SU-DHL-6 (cell line): Measurements from ENCODE around the gene IFT43.

Experiments
- H2AFZ ChIP-seq: fragments of 200-600 bp; sonication (generic); 2 replicates; pipeline ENCODE4 v1.6.1; 2014; ENCODE audit warnings: low read depth, mild to moderate bottlenecking, moderate library complexity, mixed read lengths, antibody characterized with exemption, low read length; ENCODE audit not compliant: severe bottlenecking
- H3F3A ChIP-seq: fragments of 200-600 bp; shearing (Covaris generic); 2 replicates; pipeline ENCODE4 v1.6.0; 2016; ENCODE audit warnings: antibody characterized with exemption, mild to moderate bottlenecking; ENCODE audit not compliant: insufficient read depth
- H3K27ac ChIP-seq: fragments of 200-600 bp; sonication (generic); 2 replicates; pipeline ENCODE4 v1.5.1; 2016; ENCODE audit warnings: low read depth, mild to moderate bottlenecking, low read length, moderate library complexity, mixed read lengths
- H3K27me3 ChIP-seq: fragments of 200-600 bp; sonication (generic), shearing (Covaris generic); 2 replicates; pipeline ENCODE4 v1.6.0; 2014; ENCODE audit warnings: mild to moderate bottlenecking, low read length
- H3K36me3 ChIP-seq: fragments of 200-600 bp; sonication (generic); 2 replicates; pipeline ENCODE4 v1.6.1; 2014; ENCODE audit warnings: mild to moderate bottlenecking, low read length, mixed read lengths
- H3K4me2 ChIP-seq: fragments of 300-600, 200-600 bp; shearing (Covaris generic), sonication (generic); 2 replicates; pipeline ENCODE4 v1.6.0; 2014; ENCODE audit warnings: low read length, low read depth, mild to moderate bottlenecking; ENCODE audit not compliant: poor library complexity, severe bottlenecking
- H3K4me3 ChIP-seq: fragments of 200-600 bp; sonication (generic); 2 replicates; pipeline ENCODE4 v1.5.1; 2014; ENCODE audit warnings: antibody characterized with exemption, low read length, mild to moderate bottlenecking, mixed read lengths; ENCODE audit not compliant: insufficient read depth, poor library complexity, severe bottlenecking
- H3K79me2 ChIP-seq: fragments of 200-600 bp; sonication (generic); 2 replicates; pipeline ENCODE4 v1.6.1; 2014; ENCODE audit warnings: mild to moderate bottlenecking, low read length, moderate library complexity; ENCODE audit not compliant: insufficient read depth
- H3K9ac ChIP-seq: fragments of 200-600 bp; sonication (generic); 2 replicates; pipeline ENCODE4 v1.7.0; 2014; ENCODE audit warnings: mild to moderate bottlenecking, low read length
- H3K9me2 ChIP-seq: fragments of 200-600 bp; sonication (generic); replicated peaks from 2 replicates; pipeline ENCODE4 v1.6.1; 2014; ENCODE audit warnings: low read length; ENCODE audit not compliant: insufficient read depth
- H3K9me3 ChIP-seq: fragments of 200-600 bp; sonication (generic); 2 replicates; pipeline ENCODE4 v1.6.1; 2014; ENCODE audit warnings: low read length, mixed read lengths; ENCODE audit not compliant: insufficient read depth
- H4K20me1 ChIP-seq: fragments of 200-600 bp; sonication (generic); 2 replicates; pipeline ENCODE4 v1.6.1; 2014; ENCODE audit warnings: low read depth, mild to moderate bottlenecking, antibody characterized with exemption, low read length, moderate library complexity, mixed read lengths
- CTCF ChIP-seq: fragments of 200-600 bp; sonication (generic); IDR thresholded peaks from one replicate; pipeline ENCODE4 v1.5.1; 2017; ENCODE audit warnings: antibody characterized with exemption, mild to moderate bottlenecking, low read length, moderate library complexity; ENCODE audit not compliant: insufficient read depth, poor library complexity, severe bottlenecking
- EZH2phosphoT487 ChIP-seq: fragments of 200-600 bp; sonication (generic), shearing (Covaris generic); conservative IDR thresholded peaks from 2 replicates; pipeline ENCODE4 v1.6.1; 2018; ENCODE audit warnings: mild to moderate bottlenecking, antibody characterized with exemption, low read length, moderate library complexity, mixed read lengths

Gene IFT43

DNA sequence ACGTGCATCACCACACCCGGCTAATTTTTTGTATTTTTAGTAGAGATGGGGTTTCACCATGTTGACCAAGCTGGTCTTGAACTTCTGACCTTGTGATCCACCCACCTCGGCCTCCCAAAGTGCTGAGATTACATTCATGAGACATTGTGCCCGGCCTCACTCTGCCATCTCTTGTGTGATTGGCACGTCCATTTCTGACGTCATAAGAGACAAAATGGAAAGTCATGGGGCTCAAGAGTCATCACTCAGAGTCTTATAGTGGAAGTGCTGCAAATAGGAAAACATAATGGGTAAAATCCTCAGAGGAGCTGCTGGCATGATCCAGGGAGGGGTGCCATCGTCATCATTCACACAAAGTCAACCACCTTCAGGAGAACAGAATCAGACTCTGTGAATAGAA is 112.0 kb downstream of the IFT43 start:
- no peak overlapping the region for H3K4me3 ChIP-seq
- H3K4me2 ChIP-seq, result no peak overlapping the region
- H3K27me3 ChIP-seq, result no peaks in the 10 kb centered on the region
- H3K79me2 ChIP-seq, result no peaks in the 10 kb centered on the region
- H3F3A ChIP-seq, result no peaks in the 10 kb centered on the region
- H4K20me1 ChIP-seq, result no peaks in the 10 kb centered on the region
- H3K9ac ChIP-seq, result no peak overlapping the region
- H2AFZ ChIP-seq, result no peak overlapping the region
- no peak overlapping the region for H3K27ac ChIP-seq
- no peaks in the 10 kb centered on the region for H3K9me3 ChIP-seq
- TF ChIP-seq EZH2phosphoT487 (no peak), CTCF (no peak)
- no peaks in the 10 kb centered on the region for H3K36me3 ChIP-seq
- no peaks in the 10 kb centered on the region for H3K9me2 ChIP-seq

- H3K36me3 ChIP-seq, result no peaks in the 10 kb centered on the region
- H3F3A ChIP-seq, result no peaks in the 10 kb centered on the region
- no peak for TF ChIP-seq EZH2phosphoT487
- TF ChIP-seq CTCF, result no peak
- H3K79me2 ChIP-seq, result no peaks in the 10 kb centered on the region
- H2AFZ ChIP-seq, result no peak overlapping the region
- H4K20me1 ChIP-seq, result no peaks in the 10 kb centered on the region
- no peaks in the 10 kb centered on the region for H3K9me2 ChIP-seq
- H3K4me2 ChIP-seq, result no peak overlapping the region
- no peaks in the 10 kb centered on the region for H3K27me3 ChIP-seq
- no peak overlapping the region for H3K9ac ChIP-seq
- no peak overlapping the region for H3K27ac ChIP-seq
- no peak overlapping the region for H3K4me3 ChIP-seq
- H3K9me3 ChIP-seq, result no peaks in the 10 kb centered on the region
Measured at GRCh38 chr14:76098047-76098446, 112.5 kb downstream of the IFT43 start.

DNA sequence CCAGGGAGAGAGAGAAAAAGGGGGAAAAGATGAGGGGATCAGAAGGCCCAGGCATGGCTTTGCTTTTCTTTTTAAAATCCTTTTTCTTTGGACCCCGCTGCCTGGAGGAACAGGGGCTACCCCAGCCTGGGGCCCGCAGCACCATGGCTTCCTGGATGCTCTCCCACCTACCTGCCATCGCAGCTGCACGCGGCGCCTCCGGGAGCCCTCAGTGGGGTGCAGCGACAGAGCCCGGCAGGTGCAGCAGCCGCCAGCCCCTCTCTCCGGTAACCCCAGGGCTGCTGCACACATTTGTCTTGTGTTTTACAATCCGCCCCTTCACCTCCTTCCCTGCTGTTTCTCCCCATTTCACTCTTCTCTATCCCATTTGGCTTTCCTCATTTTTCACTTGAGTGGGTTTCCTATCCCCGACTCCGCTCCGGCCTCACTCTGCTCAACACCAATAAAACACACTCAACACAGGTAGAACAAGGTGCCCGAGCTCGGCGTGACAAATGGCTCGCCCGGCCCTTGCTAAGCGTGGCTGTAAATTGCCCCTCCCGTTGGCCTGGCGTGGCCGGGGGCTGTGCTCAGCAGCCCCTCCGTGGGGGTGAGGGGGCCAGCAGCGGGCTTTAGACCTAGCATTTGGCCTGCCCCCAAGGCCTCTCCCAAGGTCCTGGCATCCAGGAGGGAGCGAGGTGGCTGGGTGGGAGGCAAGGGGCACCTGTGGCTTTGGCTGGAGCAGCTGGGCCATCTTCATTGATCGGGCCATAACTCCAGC is 113.5 kb downstream of the IFT43 start:
- Histone ChIP-seq H3K9me2 (no peaks in the 10 kb centered on the region), H2AFZ (no peak overlapping the region), H3K9me3 (no peaks in the 10 kb centered on the region), H3K27me3 (no peaks in the 10 kb centered on the region), H3K4me2 (no peak overlapping the region), H3K36me3 (no peaks in the 10 kb centered on the region), H3K79me2 (no peaks in the 10 kb centered on the region), H3K9ac (no peak overlapping the region), H3K27ac (no peak overlapping the region), H4K20me1 (no peaks in the 10 kb centered on the region), H3K4me3 (no peak overlapping the region), H3F3A (no peaks in the 10 kb centered on the region)
- TF ChIP-seq CTCF, result no peak
